Transverse colon (tissue), 4 donors: Measurements from ENCODE around the gene SMIM45.

Experiments used
- EP300 ChIP-seq: sonication (generic); formaldehyde crosslinking; IDR thresholded peaks from one replicate; pipeline ENCODE4 v1.6.1; 2017; ENCODE audit warnings: antibody characterized with exemption, low read depth
- POLR2A ChIP-seq: fragments of 450-650 bp; IDR thresholded peaks from one replicate; pipeline ENCODE4 v1.6.1; 2016; ENCODE audit warnings: antibody characterized with exemption, mild to moderate bottlenecking, moderate library complexity
- POLR2AphosphoS5 ChIP-seq, 3 donors: sonication (generic); formaldehyde crosslinking; IDR thresholded peaks; one replicate each; pipeline ENCODE4 v1.6.1; 2016; ENCODE audit warnings: antibody characterized with exemption in 3 of 3
- TF ChIP-seq, protein P1 (sequence below), 5 experiments: fragments of 200-600 bp in 3 of 5; fragments of 450-650 bp in 2 of 5; sonication (generic) in 3 of 5; IDR thresholded peaks; 1 replicate in 2 of 5; 2 replicates in 3 of 5; pipeline ENCODE4 v1.5.1; 2016 to 2017; ENCODE audit warnings: antibody characterized with exemption in 5 of 5, inconsistent platforms in 3 of 5, mild to moderate bottlenecking in 2 of 5, moderate library complexity in 1 of 5

DNA sequence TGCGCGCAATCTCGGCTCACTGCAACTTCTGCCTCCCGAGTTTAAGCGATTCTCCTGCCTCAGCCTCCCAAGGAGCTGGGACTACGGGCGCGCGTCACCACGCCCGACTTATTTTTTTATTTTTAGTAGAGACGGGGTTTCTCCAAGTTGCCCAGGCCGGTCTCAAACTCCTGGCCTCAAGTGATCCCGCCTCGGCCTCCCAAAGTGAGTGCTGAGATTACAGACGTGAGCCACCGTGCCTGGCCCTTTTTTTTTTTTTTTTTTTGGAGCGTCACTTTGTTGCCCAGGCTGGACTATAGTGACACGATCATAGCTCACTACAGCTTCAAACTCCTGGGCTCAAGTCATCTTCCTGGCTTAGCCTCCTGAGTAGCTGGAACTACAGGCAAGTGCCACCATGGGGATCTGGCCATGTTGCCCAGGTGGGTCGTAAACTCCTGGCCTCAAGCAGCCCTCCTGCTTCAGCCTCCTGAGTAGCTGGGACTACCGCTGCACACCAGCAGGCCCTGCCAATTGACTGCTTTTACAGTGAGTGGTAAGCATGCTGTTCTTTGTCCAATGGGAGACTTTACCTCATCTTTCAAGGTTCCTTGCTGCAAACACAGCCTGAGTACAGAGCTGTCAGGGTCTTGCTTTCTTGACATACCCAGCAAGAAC is 4.4 kb upstream of the SMIM45 start:
- TF ChIP-seq, protein P1, sequence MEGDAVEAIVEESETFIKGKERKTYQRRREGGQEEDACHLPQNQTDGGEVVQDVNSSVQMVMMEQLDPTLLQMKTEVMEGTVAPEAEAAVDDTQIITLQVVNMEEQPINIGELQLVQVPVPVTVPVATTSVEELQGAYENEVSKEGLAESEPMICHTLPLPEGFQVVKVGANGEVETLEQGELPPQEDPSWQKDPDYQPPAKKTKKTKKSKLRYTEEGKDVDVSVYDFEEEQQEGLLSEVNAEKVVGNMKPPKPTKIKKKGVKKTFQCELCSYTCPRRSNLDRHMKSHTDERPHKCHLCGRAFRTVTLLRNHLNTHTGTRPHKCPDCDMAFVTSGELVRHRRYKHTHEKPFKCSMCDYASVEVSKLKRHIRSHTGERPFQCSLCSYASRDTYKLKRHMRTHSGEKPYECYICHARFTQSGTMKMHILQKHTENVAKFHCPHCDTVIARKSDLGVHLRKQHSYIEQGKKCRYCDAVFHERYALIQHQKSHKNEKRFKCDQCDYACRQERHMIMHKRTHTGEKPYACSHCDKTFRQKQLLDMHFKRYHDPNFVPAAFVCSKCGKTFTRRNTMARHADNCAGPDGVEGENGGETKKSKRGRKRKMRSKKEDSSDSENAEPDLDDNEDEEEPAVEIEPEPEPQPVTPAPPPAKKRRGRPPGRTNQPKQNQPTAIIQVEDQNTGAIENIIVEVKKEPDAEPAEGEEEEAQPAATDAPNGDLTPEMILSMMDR (IDR thresholded peaks at IDR 0.05) = no peak
- TF ChIP-seq POLR2AphosphoS5 (IDR thresholded peaks at IDR 0.05) (no peak), POLR2A (no peak), EP300 (no peak)
